Body of pancreas (tissue), 4 donors: ENCODE results near the gene PRIMA1. TPM values are rescaled to one million over a fixed set of nuclear protein-coding genes. Genes with fewer than 3 reads are reported as not detected.

ENCODE experiments used
- ATAC-seq: fragments of 150-250 bp; one replicate; pipeline ENCODE4 v1.9.1; 2016
- DNase-seq, 4 donors: peaks; one replicate each; pipeline ENCODE4 v3.0.0-alpha.2; 2019
- H3K27ac ChIP-seq, 4 donors: fragments of 200-600 bp; sonication (generic); 1 replicate in 3 of 4; 2 replicates in 1 of 4; pipeline versions ENCODE4 v1.5.1 to v1.6.1; 2016 to 2019; ENCODE audit warnings: mild to moderate bottlenecking in 1 of 4, mixed read lengths in 1 of 4, moderate library complexity in 1 of 4
- H3K27me3 ChIP-seq, 2 donors: fragments of 200-600 bp; sonication (generic); one replicate each; pipeline ENCODE4 v1.6.0; 2016; ENCODE audit warnings: mild to moderate bottlenecking in 1 of 2
- H3K36me3 ChIP-seq, 2 donors: fragments of 200-600 bp; sonication (generic); replicated peaks in 1 of 2; 2 replicates each; pipeline ENCODE4 v1.5.1; 2016; ENCODE audit warnings: low read depth in 2 of 2; ENCODE audit not compliant: insufficient read depth in 1 of 2
- H3K4me1 ChIP-seq: fragments of 200-600 bp; sonication (generic); one replicate; pipeline ENCODE4 v1.6.0; 2016
- H3K4me3 ChIP-seq, 2 donors: fragments of 200-600 bp; sonication (generic); 1 replicate in 1 of 2; 2 replicates in 1 of 2; pipeline ENCODE4 v1.5.1; 2016 to 2019
- H3K9me3 ChIP-seq, 3 donors: fragments of 200-600 bp; sonication (generic); 1 replicate in 2 of 3; 2 replicates in 1 of 3; pipeline ENCODE4 v1.5.1; 2016
- POLR2A ChIP-seq, 3 donors: fragments of 450-650 bp; IDR thresholded peaks; one replicate each; pipeline ENCODE4 v1.6.1; 2016; ENCODE audit warnings: antibody characterized with exemption in 3 of 3, mild to moderate bottlenecking in 2 of 3
- whole genome bisulfite sequencing, 2 donors: methylation state at CpG; one replicate each; pipeline ENCODE4 v1.1.5; 2017; 5-methylcytosine and 5-hydroxymethylcytosine counted together
- intact Hi-C: fragments of 100-400 bp; cut with DNase I; formaldehyde crosslinking; loops from one replicate; pipeline ENCODE4 v1.15.1; 2023
- total RNA-seq, 2 donors: library from RNA; depleted of rRNA; stranded (reverse); fragments of >200 nt; gene quantifications; one replicate each; pipeline ENCODE4 v1.1.0, GENCODE V29; 2016
- TF ChIP-seq, protein P1 (sequence below), 7 experiments: fragments of 450-650 bp in 4 of 7; fragments of 200-600 bp in 3 of 7; sonication (generic) in 3 of 7; IDR thresholded peaks; one replicate each; pipeline ENCODE4 v1.5.1; 2016 to 2019; ENCODE audit warnings: antibody characterized with exemption in 7 of 7

The PRIMA1 gene
- total RNA-seq, 2 donors from 2014 or later = 0.26 to 0.33 TPM

DNA sequence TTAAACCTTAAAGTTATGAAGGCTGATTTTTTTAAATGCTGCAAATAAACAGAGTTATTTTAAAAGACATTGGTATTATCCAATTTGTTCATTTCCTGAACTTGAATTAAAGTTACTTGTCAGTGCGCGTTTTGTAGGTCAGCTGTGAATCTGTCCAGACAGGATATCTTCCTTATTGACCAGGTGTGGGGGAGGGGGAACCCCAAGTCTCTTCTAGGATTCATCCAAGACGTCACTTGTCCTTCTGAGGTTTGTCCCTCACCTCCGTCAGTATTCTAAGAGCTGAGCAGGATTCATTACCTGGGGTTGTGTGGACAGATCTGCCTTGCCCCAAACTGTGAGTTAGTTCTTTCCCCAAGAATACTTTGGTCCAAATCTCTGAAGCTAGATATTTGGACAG, 8.8 kb upstream of the PRIMA1 start:
- Histone ChIP-seq H3K4me3 (no peak overlapping the region), H3K27ac (no peak overlapping the region), H3K36me3 (no peaks in the 10 kb centered on the region), H3K4me1 (no peaks in the 10 kb centered on the region), H3K27me3 (no peaks in the 10 kb centered on the region), H3K9me3 (no peaks in the 10 kb centered on the region)
- intact Hi-C loops = no loop called here
- ATAC-seq (no peak), DNase-seq (no peak)
- no peak for TF ChIP-seq POLR2A (IDR thresholded peaks at IDR 0.05)
- WGBS, 2 donors = 64 to 68% methylated on average over 4 of the region's 4 CpGs

- H3K9me3 ChIP-seq = no peaks in the 10 kb centered on the region
- DNase-seq (no peak), ATAC-seq (no peak)
- intact Hi-C loops = no loop called here
- no peaks in the 10 kb centered on the region for H3K4me1 ChIP-seq
- H3K27me3 ChIP-seq = no peaks in the 10 kb centered on the region
- TF ChIP-seq, protein P1, sequence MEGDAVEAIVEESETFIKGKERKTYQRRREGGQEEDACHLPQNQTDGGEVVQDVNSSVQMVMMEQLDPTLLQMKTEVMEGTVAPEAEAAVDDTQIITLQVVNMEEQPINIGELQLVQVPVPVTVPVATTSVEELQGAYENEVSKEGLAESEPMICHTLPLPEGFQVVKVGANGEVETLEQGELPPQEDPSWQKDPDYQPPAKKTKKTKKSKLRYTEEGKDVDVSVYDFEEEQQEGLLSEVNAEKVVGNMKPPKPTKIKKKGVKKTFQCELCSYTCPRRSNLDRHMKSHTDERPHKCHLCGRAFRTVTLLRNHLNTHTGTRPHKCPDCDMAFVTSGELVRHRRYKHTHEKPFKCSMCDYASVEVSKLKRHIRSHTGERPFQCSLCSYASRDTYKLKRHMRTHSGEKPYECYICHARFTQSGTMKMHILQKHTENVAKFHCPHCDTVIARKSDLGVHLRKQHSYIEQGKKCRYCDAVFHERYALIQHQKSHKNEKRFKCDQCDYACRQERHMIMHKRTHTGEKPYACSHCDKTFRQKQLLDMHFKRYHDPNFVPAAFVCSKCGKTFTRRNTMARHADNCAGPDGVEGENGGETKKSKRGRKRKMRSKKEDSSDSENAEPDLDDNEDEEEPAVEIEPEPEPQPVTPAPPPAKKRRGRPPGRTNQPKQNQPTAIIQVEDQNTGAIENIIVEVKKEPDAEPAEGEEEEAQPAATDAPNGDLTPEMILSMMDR (IDR thresholded peaks at IDR 0.05) = no peak
- no peak for TF ChIP-seq POLR2A (IDR thresholded peaks at IDR 0.05)
- H3K27ac ChIP-seq = no peak overlapping the region
- 71 to 79% methylated on average over 5 of the region's 5 CpGs for WGBS, 2 donors
- no peaks in the 10 kb centered on the region for H3K36me3 ChIP-seq
- H3K4me3 ChIP-seq = no peak overlapping the region
Measured at GRCh38 chr14:93794756-93795155, 6.5 kb upstream of the PRIMA1 start.

DNA sequence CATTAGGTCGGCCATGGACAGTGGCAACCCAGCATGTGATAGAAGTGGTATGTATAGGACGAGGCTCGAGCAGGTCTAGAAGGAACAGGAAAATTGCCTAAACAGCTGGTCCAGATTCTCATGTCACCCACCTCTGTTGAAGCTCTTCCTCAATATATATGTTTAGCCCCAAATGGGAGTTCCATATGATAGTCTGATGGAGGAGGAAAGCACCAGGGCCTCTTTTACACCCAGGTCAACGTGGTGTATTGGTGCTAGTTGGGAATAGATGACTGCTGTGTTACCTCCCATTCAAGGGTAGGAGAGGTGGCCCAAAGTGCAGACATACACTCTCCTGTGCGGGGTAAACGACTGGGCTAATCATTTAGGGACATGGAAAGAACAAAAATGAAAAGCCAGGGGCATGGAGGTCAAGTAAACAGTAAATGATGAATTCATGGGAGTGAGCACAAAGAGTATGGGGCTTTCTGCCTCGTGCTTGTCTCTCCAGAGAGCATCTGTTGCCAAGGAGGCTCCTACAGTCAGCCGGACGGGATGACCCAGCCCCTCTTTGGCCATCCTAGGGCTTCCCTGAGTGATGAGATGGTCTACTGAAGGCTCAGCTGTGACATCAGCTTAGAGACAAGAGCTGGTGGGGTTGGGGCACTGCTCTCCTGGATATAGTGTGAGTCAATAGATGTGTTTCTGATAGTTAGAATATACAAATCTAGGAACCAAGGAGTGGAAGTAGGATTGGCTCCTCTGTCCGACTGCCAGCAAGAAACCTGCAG, 5.5 kb upstream of the PRIMA1 start:
- WGBS, 2 donors = 60 to 68% methylated on average over 10 of the region's 10 CpGs
- no peaks in the 10 kb centered on the region for H3K36me3 ChIP-seq
- intact Hi-C loops = no loop called here

DNA sequence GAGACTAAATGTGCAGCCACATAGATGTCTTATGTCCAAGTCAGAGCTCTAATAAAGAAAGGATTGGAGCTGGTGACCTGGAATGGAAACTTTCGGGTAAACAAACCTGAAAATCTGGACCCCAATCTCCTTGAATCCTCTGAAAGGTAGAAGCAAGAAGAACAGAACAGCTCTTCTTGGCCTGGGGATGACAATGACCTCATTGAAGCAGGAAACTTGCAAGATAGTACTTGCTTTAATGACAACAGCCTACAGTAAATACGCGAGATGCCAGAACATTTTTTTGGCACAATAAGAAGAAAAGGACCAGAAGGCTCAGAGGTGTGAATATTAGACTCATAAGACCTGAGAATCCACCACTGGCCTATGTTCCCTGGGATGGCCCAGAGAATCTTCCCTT, 4.1 kb upstream of the PRIMA1 start:
- intact Hi-C loops = no loop called here
- H3K9me3 ChIP-seq = no peaks in the 10 kb centered on the region
- WGBS, 2 donors = 86 to 88% methylated on average over 3 of the region's 3 CpGs
- no peak overlapping the region for H3K4me3 ChIP-seq
- H3K36me3 ChIP-seq = no peaks in the 10 kb centered on the region
- H3K27me3 ChIP-seq = no peaks in the 10 kb centered on the region
- DNase-seq (no peak), ATAC-seq (no peak)
- no peak overlapping the region for H3K27ac ChIP-seq
- no peak for TF ChIP-seq POLR2A (IDR thresholded peaks at IDR 0.05)
- TF ChIP-seq, protein P1 (IDR thresholded peaks at IDR 0.05) = no peak
- peaks cover 17% of the 10 kb centered on the region for H3K4me1 ChIP-seq

More for the DNA sequence above, 5.5 kb upstream of the PRIMA1 start:
- TF ChIP-seq, protein P1 (IDR thresholded peaks at IDR 0.05) = no peak
- no peak for TF ChIP-seq POLR2A (IDR thresholded peaks at IDR 0.05)
- Histone ChIP-seq H3K4me3 (no peak overlapping the region), H3K27ac (no peak overlapping the region), H3K27me3 (no peaks in the 10 kb centered on the region), H3K9me3 (no peaks in the 10 kb centered on the region), H3K4me1 (peaks cover 8% of the 10 kb centered on the region)
- DNase-seq (no peak), ATAC-seq (no peak)

- ATAC-seq (no peak), DNase-seq (no peak)
- WGBS, 2 donors = 69 to 78% methylated on average over 5 of the region's 5 CpGs
- H3K27ac ChIP-seq = no peak overlapping the region
- intact Hi-C loops = no loop called here
- TF ChIP-seq POLR2A (IDR thresholded peaks at IDR 0.05) = no peak
- TF ChIP-seq, protein P1 (IDR thresholded peaks at IDR 0.05) = no peak
- no peaks in the 10 kb centered on the region for H3K9me3 ChIP-seq
- H3K27me3 ChIP-seq = no peaks in the 10 kb centered on the region
- H3K4me1 ChIP-seq = peaks cover 17% of the 10 kb centered on the region
- H3K4me3 ChIP-seq = no peak overlapping the region
- H3K36me3 ChIP-seq = no peaks in the 10 kb centered on the region
Measured at GRCh38 chr14:93790966-93791365, 2.7 kb upstream of the PRIMA1 start.
